Prostate gland (tissue), 2 donors: ENCODE data around the gene EWSR1.

Experiments used
- CTCF ChIP-seq, 4 experiments: fragments of 200-600 bp in 2 of 4; fragments of 450-650 bp in 2 of 4; sonication (generic) in 2 of 4; IDR thresholded peaks; 1 replicate in 3 of 4; 2 replicates in 1 of 4; pipeline ENCODE4 v1.5.1; 2016 to 2019; ENCODE audit warnings: antibody characterized with exemption in 4 of 4, mild to moderate bottlenecking in 2 of 4, moderate library complexity in 2 of 4
- POLR2A ChIP-seq: fragments of 450-650 bp; IDR thresholded peaks from one replicate; pipeline ENCODE4 v1.6.1; 2016; ENCODE audit warnings: antibody characterized with exemption, mild to moderate bottlenecking

- TF ChIP-seq CTCF (IDR thresholded peaks at IDR 0.05) (no peak), POLR2A (no peak)
These were observed 49.9 kb downstream of the EWSR1 start for GRCh38 chr22:29317827-29318454.
